HS-5 (cell line): ENCODE data around the gene TRIM10.
"Not testable (repeated sequence)": the region's sequence is repeated elsewhere in the genome, so short reads cannot be mapped to it uniquely, and the experiment has no call there.

Source experiments
- DNase-seq: peaks from one replicate; pipeline ENCODE4 v3.0.0-alpha.2; 2012; ENCODE audit warnings: low read depth

TRIM10 gene

DNA sequence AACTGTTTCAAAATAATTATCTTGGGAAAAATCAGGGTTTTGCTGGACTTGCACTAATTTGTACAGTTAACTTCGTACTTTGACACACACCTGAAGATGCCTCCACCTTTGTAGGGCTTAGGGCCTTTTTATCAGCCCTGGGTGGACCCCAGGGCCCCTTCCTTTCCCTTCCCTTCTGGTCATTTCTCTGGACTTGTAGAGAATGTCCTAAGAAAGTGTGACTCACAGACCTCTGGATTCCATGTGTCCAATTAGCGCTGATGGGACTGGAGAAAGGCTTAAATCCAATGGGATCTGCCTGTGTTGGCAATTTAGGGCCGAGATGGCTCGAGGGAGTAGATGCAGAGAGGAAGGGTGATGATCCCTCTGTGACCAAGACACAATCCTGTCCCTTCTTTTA is 11.7 kb upstream of the TRIM10 start:
- no peak for DNase-seq

DNA sequence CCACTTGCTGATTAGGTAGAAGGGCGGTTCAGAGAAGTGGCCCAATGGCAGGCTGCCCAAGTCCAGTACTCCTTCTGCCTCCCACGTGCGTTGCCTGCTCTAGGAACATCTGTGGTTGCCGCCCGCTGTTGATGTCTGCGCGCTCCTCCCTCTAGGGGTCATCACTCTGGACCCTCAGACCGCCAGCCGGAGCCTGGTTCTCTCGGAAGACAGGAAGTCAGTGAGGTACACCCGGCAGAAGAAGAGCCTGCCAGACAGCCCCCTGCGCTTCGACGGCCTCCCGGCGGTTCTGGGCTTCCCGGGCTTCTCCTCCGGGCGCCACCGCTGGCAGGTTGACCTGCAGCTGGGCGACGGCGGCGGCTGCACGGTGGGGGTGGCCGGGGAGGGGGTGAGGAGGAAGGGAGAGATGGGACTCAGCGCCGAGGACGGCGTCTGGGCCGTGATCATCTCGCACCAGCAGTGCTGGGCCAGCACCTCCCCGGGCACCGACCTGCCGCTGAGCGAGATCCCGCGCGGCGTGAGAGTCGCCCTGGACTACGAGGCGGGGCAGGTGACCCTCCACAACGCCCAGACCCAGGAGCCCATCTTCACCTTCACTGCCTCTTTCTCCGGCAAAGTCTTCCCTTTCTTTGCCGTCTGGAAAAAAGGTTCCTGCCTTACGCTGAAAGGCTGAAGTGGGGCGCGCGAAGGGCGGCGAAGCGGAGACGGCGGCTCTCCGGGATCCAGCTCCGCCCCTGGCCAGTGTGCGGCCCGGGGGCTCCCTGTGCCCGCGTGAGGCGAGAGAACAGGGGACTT is 10.9 kb upstream of the TRIM10 start:
- no peak for DNase-seq

DNA sequence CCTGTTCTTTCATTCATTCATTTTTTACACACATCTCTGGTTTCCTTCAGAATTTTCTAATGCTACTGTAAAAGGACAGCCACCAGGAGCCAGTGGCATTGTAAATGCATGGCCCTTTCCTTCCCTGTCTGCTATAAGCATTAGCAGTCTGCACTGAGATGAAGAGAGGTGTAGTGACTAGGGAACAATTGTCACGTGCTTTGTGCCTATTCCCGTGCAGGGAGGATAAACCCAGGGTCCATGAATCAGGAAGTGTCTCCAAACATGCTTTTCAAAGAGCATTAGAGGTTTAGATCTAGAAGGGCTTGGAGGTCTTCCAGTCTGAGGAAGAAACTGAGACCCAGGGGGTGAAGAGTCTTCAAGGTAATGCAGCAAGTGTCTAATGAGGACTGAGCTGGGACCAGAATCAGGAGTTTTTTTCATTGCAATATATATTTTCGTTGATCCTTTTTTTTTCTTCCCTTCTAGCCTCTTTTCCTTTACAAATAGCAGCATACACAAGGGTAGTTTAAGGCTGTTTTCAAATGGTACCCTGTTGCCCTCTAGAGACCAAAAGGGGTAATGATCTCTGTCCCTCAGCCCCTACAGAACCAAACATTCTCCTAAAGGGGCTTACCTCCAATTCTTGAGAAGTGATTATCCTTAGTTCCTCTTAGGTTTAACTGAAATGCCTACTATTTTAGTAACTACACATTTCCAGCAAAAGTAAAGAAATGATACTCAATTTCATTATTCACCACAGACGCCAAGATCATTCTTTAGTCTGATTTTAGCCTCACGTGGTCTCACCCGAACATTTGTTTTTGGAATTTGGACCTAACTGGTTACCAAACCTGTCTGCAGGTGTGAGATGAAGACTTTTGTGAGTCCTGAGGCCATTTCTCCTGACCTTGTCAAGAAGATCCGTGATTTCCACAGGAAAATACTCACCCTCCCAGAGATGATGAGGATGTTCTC is 8.9 kb upstream of the TRIM10 start:
- DNase-seq, result no peak

DNA sequence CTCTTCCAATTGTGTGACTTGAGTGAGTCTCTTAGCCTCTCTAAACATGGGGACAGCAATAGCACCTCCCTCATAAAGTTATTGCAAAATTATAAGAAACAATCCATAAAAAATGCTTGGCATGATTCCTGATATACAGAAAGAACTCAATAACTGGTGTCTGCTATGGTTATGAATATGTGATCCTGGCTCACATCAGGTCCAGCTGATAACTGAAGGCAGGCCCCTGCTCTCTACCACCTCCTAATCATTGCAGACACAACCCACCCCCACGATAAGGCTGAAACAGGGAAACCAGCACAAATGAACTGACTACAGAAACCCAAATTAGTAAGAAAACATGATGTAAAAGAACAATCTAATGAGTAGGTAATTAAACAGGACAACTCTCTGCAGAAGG is 7.7 kb upstream of the TRIM10 start:
- no peak for DNase-seq

DNA sequence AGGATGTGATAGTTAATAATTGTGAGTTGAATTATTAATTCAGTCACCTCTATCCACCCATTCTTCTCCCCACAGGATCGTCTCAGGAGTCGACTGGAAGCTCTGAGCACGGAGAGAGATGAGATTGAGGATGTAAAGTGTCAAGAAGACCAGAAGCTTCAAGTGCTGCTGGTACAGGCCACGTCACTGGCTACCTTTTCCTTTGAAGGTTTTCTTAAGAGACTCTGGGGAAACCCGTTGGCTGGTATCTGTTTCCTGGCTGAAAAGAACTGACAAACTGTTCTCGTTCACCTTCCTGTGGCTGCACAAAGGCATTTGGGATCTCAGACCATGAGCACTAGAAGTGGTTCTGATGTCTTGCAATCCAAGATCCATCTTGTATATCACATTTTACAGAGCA is 6.1 kb upstream of the TRIM10 start:
- DNase-seq, result no peak

DNA sequence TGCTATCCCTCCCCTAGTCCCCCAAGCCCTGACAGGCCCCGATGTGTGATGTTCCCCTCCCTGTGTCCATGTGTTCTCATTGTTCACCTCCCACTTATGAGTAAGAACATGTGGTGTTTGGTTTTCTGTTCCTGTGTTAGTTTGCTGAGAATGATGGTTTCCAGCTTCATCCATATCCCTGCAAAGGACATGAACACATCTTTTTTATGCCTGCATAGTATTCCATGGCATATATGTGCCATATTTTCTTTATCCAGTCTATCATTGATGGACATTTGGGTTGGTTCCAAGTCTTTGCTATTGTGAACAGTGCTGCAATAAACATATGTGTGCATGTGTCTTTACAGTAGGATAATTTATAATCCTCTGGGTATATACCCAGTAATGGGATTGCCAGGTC is 4.2 kb upstream of the TRIM10 start:
- DNase-seq, result not testable (repeated sequence)

DNA sequence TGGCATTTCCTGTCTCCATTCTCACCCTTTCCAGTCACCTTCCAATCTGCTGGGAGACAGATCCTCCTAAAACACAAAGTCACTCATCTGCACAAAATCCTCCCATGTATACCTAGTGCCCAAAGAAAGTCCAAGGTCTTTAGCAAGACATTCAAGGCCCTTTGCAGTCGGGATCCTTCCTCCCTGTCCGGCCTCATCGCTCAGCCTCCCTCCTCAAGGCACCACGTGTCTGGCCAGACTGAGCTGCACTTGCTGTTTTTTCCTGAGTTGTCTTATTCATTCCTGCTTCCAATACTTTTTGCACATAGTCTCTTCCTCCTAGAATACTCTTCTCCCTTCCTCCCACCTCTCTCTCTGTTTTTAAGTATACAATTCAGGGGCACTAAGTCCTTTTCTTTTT is 3.7 kb upstream of the TRIM10 start:
- no peak for DNase-seq

DNA sequence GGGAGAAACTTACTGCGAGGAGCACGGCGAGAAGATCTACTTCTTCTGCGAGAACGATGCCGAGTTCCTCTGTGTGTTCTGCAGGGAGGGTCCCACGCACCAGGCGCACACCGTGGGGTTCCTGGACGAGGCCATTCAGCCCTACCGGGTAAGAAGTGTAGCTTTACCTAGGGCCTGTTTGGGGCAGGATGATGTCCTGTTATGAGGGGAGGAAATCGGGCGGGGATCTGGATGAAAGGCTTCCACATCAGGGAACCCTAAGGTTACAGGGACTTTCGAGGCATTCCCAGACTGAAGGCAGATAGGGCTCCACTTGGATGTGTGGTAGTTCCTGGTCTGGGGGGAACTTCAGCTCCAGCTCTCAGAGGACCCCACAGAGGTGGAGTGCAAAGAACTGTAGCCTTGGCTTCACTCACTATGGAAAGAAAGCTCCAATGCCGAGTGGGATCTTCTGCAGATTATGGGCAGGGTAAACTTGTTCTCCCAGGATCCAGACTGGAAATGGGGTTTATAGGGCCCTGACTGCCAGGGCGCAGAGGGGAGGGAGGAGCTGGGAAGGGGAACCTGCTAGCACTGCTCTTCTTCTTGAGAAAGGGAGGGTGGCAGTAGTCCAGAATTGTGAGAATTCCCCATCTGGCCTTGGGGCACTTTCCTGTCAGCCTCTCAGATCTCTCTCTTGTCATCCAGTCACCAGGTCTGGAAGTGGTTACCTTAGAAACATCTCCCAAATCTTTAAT is 3.1 kb upstream of the TRIM10 start:
- no peak for DNase-seq

DNA sequence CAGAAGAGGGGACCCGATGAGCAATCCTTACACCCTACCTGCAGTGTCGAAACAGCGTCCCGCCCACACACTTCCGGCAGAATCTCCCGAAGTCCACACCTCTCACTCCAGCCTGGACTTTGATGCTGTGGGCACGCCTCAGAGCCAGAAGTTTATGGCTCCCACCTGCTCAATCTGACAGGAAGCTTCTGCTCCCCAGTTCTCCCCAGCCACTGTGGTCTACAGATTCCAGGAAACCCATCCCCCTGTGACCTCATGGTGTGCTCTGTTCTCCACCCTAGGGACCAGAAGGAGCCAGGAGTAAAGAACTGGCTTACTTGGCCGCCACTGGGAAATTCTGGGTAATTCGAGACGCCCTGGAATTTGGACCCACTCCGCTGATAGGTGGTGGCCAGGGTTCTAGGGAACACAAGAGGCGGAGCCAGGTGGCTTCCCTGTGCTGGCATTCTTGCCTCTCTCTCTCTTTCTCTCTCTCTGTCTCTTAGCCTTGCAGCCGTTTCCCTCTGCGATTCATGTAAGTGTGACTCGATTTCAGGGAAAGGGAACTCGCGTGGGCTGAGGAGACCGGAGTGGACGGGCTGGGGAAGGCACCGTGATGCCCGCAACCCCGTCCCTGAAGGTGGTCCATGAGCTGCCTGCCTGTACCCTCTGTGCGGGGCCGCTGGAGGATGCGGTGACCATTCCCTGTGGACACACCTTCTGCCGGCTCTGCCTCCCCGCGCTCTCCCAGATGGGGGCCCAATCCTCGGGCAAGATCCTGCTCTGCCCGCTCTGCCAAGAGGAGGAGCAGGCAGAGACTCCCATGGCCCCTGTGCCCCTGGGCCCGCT is 2.3 kb upstream of the TRIM10 start, which contains the start of gene TRIM15:
TSS of gene TRIM15 (plus strand) at position 457 of the 828 bp plus-strand sequence. CDS start at position 596, 139 bp downstream.
- no peak for DNase-seq

DNA sequence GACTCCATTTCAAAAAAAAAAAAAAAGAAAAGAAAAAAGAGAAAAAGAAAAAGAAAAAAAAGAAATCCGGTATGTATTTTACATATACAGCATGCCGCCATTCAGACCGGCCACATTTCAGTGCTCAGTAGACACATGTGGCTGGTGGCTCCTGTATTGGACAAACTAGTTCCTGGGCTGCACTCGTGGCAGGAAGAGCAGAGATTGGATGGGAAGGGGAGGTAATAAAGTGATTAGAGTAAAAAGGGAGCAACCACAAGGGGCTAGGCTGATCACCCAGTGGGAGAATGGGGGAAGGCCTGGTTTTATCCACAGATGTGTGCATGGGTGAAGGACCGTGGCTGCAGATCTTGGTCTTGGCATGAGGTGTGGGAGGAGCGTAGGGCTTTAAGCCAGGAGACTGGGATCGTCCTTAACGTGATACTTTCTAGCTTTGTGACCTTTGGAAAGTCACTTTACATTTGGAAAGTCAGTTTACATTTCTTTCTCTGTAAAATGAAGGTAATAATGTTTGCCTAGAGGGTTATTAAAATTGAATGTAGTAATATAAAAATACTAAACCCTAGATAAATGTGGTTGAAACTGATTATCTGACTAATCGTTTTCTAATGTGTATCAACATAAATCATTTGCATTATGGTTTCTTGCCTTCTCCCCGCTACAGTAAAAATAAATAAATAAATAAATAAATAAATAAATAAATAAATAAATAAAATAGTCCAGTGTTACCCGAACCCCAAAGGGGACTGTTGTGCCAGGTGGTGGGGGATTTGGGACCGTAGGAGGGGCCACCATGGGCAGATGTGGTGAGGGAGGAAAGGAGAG is 1.5 kb upstream of the TRIM10 start:
- DNase-seq, result no peak

DNA sequence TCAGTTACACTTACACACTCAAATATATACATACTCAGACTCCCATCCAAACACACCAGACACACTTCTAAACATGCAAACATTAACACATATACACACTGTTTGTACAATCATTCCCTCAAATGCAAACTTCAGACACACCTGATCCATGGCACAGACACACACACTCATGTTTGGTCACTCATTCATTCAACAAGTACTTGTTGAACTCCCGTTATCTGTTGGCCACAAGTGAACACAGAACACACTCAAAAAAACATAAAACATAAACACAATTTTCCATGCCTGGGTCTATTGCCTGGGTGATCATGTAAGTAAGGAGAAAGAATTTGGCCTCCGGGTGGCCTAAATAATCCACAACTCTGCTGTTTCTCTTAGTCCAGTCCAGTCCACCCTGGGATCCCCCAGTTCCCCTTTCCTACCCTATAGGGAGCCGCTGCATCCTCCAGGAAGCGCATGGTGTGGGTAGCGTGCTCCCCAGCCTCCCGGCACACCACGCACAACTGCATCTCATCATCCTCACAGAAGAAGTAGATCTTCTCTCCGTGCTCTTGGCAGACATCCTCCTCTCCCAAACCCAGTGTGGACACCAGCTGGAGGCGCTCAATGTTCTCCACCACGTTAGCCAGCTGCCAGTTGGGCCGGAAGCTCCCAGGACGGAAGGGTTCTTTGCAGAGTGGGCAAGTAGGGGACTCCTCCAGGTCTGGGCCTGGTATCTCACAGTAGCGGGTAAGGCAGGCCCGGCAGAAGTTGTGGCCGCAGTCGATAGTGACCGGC is 815 bp downstream of the TRIM10 start:
- DNase-seq, result no peak

DNA sequence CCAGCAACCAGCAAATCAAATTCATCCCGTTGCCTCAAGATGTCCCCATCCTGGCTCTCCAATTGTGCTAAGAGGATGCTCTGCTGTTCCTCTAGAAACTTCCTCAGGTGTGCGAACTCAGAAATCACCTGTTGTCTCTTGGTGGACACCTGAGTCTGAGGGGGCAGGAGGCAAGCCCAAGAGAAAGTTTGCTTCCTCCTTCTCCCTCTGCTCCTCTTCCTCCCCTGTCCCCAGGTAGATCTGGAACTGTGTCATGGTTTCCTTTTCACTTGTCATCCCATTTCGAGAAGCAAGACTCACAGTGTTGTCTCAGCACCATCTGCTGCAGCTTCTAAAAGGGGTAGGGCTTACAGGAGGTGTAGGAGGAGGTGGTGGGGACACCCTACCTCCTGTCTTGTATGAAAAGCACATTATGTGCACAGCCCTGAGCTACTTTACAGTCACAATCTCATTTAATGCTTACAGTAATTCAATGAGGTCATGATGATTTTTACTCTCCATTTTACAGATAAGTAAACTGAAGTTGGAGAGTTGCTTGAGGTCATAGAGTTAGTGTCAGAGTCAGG is 2.5 kb downstream of the TRIM10 start:
- DNase-seq, result no peak

DNA sequence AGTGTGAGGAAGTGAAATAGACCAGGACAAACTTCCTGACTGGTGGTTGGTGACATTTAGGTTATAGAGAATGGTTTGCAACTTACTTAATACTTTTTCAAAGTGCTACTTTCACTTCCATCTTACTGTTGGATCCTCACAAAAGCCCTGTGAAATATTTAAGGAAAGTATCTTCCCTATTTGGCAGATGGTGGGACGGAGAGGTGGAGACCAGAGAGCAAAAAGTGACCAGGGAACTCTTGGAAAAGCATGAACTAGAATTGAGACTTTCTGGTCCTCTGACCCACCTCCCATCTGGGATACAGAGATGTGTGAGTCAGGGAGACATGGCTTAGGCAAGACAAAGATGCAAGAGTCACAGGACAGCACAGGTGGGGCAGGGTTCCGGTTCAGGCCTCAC is 3.0 kb downstream of the TRIM10 start:
- no peak for DNase-seq

DNA sequence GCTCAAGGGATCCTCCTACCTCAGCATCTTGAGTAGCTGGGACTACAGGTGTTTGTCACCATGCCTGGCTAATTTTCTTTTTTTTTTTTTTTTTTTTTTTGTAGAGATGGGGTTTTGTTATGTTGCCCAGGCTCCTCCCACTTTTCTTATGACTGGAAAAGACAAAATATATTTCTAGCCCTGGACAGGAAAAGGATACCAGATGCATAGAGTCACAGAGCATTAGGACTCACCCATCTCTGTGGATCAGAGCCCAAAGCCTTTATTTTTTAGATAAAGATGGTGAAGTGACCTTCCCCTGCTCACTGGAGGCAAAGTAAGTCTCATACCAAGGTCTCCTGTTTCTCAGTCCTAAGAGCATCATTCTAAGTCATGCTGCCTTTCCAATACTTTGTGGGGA is 3.4 kb downstream of the TRIM10 start:
- no peak for DNase-seq

DNA sequence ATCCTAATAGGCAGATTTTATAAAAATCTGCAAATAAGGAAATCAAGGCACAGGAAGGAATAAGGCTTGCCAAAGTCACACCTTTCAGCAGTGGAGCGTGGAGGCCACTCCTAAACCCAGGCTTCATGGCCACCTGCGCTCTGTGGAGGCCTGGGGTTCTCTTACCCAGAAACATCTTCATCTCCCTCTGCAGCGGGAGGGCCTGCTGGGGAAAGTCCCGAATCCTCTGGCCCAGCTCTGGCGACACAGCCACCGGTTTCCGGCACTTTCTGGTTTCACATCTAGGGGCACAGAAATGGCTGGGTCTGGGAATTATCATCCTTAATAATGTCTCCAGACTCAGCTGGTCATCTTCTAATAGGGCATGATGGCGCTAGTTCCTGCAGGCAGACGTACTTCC is 4.2 kb downstream of the TRIM10 start:
- DNase-seq, result no peak

DNA sequence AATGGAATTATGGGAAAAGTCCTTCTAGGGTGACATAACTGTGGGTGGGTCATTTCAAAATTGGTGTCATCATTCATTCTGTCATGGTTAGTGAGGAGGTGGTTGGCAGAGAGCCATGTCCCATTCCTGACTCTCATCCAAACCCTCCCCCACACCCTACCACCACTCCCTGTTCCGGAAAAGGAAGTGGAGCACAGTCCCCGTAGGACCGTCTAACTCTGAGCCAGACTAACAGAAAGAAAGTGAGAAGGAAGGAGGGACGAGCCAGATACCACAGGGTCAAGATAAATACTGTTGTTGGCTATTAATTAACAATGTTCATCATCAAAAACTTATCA is 4.8 kb downstream of the TRIM10 start:
- DNase-seq, result no peak

DNA sequence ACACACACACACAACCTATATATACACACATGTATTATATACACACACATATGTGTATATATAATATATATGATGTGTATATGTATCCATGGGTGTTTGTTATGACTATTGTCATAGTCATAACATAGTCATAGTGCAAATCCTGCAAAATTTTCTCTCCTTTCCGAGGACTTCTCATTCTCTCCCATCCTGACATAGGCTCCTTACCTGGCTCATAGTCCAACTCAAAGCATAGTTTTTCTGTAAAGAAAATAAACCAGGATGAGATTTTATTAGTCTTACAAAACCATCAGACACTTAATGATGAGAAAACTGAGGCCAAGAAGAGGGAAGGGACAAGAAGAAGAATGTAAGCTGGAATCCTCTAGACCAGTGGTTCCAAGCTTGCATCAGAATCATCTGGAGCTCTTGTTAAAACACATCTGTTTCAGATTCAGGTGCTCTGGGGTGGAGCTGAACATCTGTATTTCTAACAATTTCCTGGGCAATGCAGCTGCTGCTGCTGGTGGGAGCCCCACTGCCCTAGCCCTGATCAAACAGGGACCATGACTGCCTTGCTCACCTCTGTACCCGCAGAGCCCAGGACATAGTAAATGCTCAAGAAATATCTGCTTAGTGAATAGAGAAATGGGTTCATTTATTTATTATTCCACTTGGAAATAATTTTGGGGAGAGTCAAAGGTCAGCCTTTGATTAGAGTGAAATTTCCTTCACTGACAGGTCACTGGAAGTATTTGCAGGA is 5.3 kb downstream of the TRIM10 start:
- DNase-seq, result no peak

DNA sequence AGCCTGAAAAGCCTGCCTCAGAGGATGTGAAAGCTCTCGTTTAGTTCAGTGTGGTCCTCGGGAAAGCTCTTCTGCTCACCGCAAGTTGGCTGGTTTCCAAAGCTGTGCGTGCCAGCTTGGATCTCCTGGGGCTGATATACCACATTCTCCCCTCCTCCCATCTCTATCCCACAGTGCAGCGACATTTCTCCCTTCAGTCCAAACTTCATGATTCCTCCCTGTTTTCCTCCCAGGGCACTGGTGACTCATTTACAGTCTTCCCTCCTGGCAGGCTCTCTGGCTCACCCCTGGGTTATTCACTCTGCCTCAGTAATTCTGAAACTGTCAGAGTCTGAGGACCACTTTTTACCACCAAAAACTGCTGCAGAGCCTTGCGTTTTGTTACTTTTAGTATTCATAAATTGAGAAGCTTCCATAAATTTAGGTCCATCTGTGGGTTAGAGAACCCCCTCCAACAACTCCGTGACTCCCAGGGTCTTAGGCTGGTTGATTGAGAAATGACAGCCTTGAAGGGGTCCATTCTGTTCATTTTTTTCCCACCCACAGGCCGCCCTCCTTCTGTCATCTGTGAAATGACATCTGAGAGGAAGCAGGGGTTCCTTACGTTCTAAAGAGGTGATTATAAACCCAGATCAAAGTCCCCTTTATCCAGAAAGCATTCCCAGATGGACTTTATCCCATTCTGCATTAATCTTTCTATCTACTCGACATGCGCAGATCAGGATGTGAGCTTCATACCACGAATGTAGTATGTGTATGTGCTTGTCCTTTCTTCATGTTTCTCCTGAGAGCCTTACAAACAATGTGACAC is 6.1 kb downstream of the TRIM10 start:
- peak; percentile 68 for DNase-seq
